ENCODE data around the gene KCNH5. TPM values are rescaled to one million over a fixed set of nuclear protein-coding genes. Genes with fewer than 3 reads are reported as not detected.
"Not testable (repeated sequence)": the region's sequence is repeated elsewhere in the genome, so short reads cannot be mapped to it uniquely, and the experiment has no call there.

KCNH5 gene
- total and polyA plus RNA-seq, 8 donors, result 0.04 to 0.11 (median 0.11) TPM; not detected in 4

- no peaks in the 10 kb centered on the region for H3K27me3 ChIP-seq
- TF ChIP-seq, protein P1, sequence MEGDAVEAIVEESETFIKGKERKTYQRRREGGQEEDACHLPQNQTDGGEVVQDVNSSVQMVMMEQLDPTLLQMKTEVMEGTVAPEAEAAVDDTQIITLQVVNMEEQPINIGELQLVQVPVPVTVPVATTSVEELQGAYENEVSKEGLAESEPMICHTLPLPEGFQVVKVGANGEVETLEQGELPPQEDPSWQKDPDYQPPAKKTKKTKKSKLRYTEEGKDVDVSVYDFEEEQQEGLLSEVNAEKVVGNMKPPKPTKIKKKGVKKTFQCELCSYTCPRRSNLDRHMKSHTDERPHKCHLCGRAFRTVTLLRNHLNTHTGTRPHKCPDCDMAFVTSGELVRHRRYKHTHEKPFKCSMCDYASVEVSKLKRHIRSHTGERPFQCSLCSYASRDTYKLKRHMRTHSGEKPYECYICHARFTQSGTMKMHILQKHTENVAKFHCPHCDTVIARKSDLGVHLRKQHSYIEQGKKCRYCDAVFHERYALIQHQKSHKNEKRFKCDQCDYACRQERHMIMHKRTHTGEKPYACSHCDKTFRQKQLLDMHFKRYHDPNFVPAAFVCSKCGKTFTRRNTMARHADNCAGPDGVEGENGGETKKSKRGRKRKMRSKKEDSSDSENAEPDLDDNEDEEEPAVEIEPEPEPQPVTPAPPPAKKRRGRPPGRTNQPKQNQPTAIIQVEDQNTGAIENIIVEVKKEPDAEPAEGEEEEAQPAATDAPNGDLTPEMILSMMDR (IDR thresholded peaks at IDR 0.05), result no peak
- no peak overlapping the region for H3K27ac ChIP-seq
- no peaks in the 10 kb centered on the region for H3K36me3 ChIP-seq
- ATAC-seq (peak; percentile 37), DNase-seq (no peak)
- no peaks in the 10 kb centered on the region for H3K4me1 ChIP-seq
- H3K4me3 ChIP-seq, result no peak overlapping the region
- peaks cover 0 to 8% of the 10 kb centered on the region in 2 donors for H3K9me3 ChIP-seq
- intact Hi-C loops (cut with DNase I), result no loop called here
Observed at GRCh38 chr14:62776300-62776699, 269.0 kb downstream of the KCNH5 start.

GRCh38 chr14:62768753-62769152 is 276.5 kb downstream of the KCNH5 start:
- Histone ChIP-seq H3K27ac (no peak overlapping the region), H3K36me3 (no peaks in the 10 kb centered on the region), H3K9me3 (no peaks in the 10 kb centered on the region), H3K4me3 (no peak overlapping the region), H3K27me3 (no peaks in the 10 kb centered on the region), H3K4me1 (no peaks in the 10 kb centered on the region)
- DNase-seq, result no peak
- TF ChIP-seq, protein P1 (IDR thresholded peaks at IDR 0.05), result no peak
- intact Hi-C loops (cut with DNase I), result no loop called here
- ATAC-seq, result no peak

DNA sequence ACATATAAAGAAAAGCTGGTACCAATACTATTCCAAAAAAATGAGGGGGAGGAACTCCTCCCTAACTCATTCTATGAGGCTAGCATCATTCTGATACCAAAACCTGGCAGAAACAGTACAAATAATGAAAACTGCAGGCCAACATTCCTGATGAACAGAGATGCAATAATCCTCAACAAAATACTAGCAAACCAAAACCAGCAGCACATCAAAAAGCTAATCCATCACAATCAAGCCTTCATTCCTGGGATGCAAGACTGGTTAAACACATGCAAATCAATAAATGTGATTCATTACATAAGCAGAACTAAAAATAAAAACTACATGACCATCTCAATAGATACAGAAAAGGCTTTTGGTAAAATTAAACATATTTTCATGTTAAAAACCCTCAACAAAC is 281.3 kb downstream of the KCNH5 start:
- Histone ChIP-seq H3K27ac (no peak overlapping the region), H3K4me1 (no peaks in the 10 kb centered on the region), H3K4me3 (no peak overlapping the region), H3K27me3 (no peaks in the 10 kb centered on the region), H3K36me3 (no peaks in the 10 kb centered on the region), H3K9me3 (peaks cover 0 to 7% of the 10 kb centered on the region in 2 donors)
- TF ChIP-seq, protein P1 (IDR thresholded peaks at IDR 0.05), result no peak
- ATAC-seq (no peak), DNase-seq (no peak)
- intact Hi-C loops (cut with DNase I), result no loop called here

GRCh38 chr14:62759796-62760195 is 285.5 kb downstream of the KCNH5 start:
- Histone ChIP-seq H3K27ac (no peak overlapping the region), H3K4me1 (no peaks in the 10 kb centered on the region), H3K9me3 (peaks cover 0 to 27% of the 10 kb centered on the region in 2 donors), H3K36me3 (no peaks in the 10 kb centered on the region), H3K27me3 (no peaks in the 10 kb centered on the region), H3K4me3 (no peak overlapping the region)
- ATAC-seq, result no peak
- DNase-seq, result no peak
- intact Hi-C loops (cut with DNase I), result no loop called here
- TF ChIP-seq, protein P1 (IDR thresholded peaks at IDR 0.05), result no peak

- H3K4me1 ChIP-seq; DNase-seq; H3K4me3 ChIP-seq; ATAC-seq; intact Hi-C loops (cut with DNase I); H3K27me3 ChIP-seq; H3K36me3 ChIP-seq; H3K9me3 ChIP-seq; H3K27ac ChIP-seq: not testable (repeated sequence)
Observed at GRCh38 chr14:62746881-62747280, 298.4 kb downstream of the KCNH5 start.

DNA sequence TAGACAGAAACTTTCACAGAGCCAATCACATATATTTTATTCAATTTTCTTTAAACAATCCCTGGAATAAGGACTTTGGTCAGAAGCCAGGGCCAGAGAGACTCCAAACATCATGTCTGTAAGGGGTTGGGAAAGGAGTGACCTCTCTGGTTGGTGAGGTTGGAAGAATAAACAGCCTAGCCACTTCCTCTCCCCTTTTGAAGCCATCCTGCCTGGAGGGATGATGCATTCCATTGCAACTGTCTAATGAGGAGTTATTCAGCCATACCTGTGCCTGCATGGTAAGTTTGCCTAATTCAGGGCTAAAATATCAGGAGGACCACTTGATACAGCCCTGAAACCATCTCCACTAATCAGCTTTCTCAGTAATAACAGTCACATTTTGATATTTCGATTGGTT is 299.8 kb downstream of the KCNH5 start:
- TF ChIP-seq, protein P1 (IDR thresholded peaks at IDR 0.05), result no peak
- Histone ChIP-seq H3K4me1 (no peaks in the 10 kb centered on the region), H3K27me3 (no peaks in the 10 kb centered on the region), H3K4me3 (no peak overlapping the region), H3K36me3 (no peaks in the 10 kb centered on the region), H3K27ac (no peak overlapping the region), H3K9me3 (peaks cover 0 to 3% of the 10 kb centered on the region in 2 donors)
- ATAC-seq (no peak), DNase-seq (no peak)
- intact Hi-C loops (cut with DNase I), result no loop called here

All from left lung (tissue), 10 donors.